ENCODE measurements around the gene FHL2. TPM values are rescaled to one million over a fixed set of nuclear protein-coding genes. Genes with fewer than 3 reads are reported as not detected.

Gene FHL2
- polyA plus RNA-seq, 1 donor (not counting 4 experiments of a cell fraction or from before 2014, with no cell fraction given), result 132 TPM

GRCh38 chr2:105399207-105399861 is 483 bp upstream of the FHL2 start:
- TF ChIP-seq EZH2 (IDR thresholded peaks at IDR 0.05; ENCODE audit: low read length) (no peak), CTCF (optimal IDR thresholded peaks at IDR 0.05 in 1 of 3, IDR thresholded peaks at IDR 0.05 in 1 of 3, conservative IDR thresholded peaks at IDR 0.05 in 1 of 3; ENCODE audit: extremely low read depth in 1 of 3, insufficient read depth in 2 of 3, low read length in 3 of 3) (no peak)
- Histone ChIP-seq H4K20me1 (ENCODE audit: control insufficient read depth, extremely low read depth, insufficient read depth, low read length) (peaks cover 18% of the 10 kb centered on the region), H3K4me1 (ENCODE audit: control insufficient read depth, extremely low read depth, insufficient read depth, low read length) (peaks cover 35% of the 10 kb centered on the region), H2AFZ (ENCODE audit: control insufficient read depth, low read length) (peak overlapping the region; percentile 42), H3K4me3 (ENCODE audit: control insufficient read depth in 2 of 3, extremely low read depth in 1 of 3, insufficient read depth in 2 of 3, low read depth in 1 of 3, low read length in 3 of 3) (peak overlapping the region in 2 of 3 experiments; percentile 28 to 99), H3K36me3 (ENCODE audit: control insufficient read depth in 2 of 2, extremely low read depth in 1 of 2, insufficient read depth in 2 of 2, low read length in 2 of 2) (peaks cover 6 to 14% of the 10 kb centered on the region in 2 experiments), H3K9me3 (ENCODE audit: control insufficient read depth, low read depth, low read length) (no peaks in the 10 kb centered on the region), H3K9ac (ENCODE audit: control insufficient read depth, extremely low read depth, insufficient read depth, low read length) (peak overlapping the region; percentile 98), H3K4me2 (ENCODE audit: control insufficient read depth, extremely low read depth, insufficient read depth, low read depth, low read length) (peak overlapping the region; percentile 50), H3K27me3 (ENCODE audit: control insufficient read depth, extremely low read depth, insufficient read depth, low read length) (no peaks in the 10 kb centered on the region), H3K27ac (ENCODE audit: control insufficient read depth, insufficient read depth, low read length) (peak overlapping the region; percentile 97), H3K79me2 (ENCODE audit: control insufficient read depth, insufficient read depth, low read length) (peaks cover 37% of the 10 kb centered on the region), H3K9me1 (ENCODE audit: control insufficient read depth, extremely low read depth, insufficient read depth, low read length) (peaks cover 9% of the 10 kb centered on the region)
- FAIRE-seq (no peak), DNase-seq (ENCODE audit: low read depth, low spot score) (no peak)
- dilution Hi-C loops (cut with MboI; ENCODE audit: extremely low pct_ligation_motif_present, low sequenced_read_pairs), result no loop called here

- peaks cover 9% of the 10 kb centered on the region for H3K9me1 ChIP-seq (ENCODE audit: control insufficient read depth, extremely low read depth, insufficient read depth, low read length)
- H3K4me1 ChIP-seq (ENCODE audit: control insufficient read depth, extremely low read depth, insufficient read depth, low read length), result peaks cover 26% of the 10 kb centered on the region
- peaks cover 21% of the 10 kb centered on the region for H4K20me1 ChIP-seq (ENCODE audit: control insufficient read depth, extremely low read depth, insufficient read depth, low read length)
- H2AFZ ChIP-seq (ENCODE audit: control insufficient read depth, low read length), result no peak overlapping the region
- H3K4me3 ChIP-seq (ENCODE audit: control insufficient read depth in 2 of 3, extremely low read depth in 1 of 3, insufficient read depth in 2 of 3, low read depth in 1 of 3, low read length in 3 of 3), result peak overlapping the region; percentile 66 to 99 (median 99)
- no peak for DNase-seq (ENCODE audit: low read depth, low spot score)
- TF ChIP-seq CTCF (optimal IDR thresholded peaks at IDR 0.05 in 1 of 3, IDR thresholded peaks at IDR 0.05 in 1 of 3, conservative IDR thresholded peaks at IDR 0.05 in 1 of 3; ENCODE audit: extremely low read depth in 1 of 3, insufficient read depth in 2 of 3, low read length in 3 of 3), result no peak
- no peak for TF ChIP-seq EZH2 (IDR thresholded peaks at IDR 0.05; ENCODE audit: low read length)
- H3K4me2 ChIP-seq (ENCODE audit: control insufficient read depth, extremely low read depth, insufficient read depth, low read depth, low read length), result peak overlapping the region; percentile 89
- H3K9me3 ChIP-seq (ENCODE audit: control insufficient read depth, low read depth, low read length), result no peaks in the 10 kb centered on the region
- peak overlapping the region; percentile 98 for H3K9ac ChIP-seq (ENCODE audit: control insufficient read depth, extremely low read depth, insufficient read depth, low read length)
- H3K79me2 ChIP-seq (ENCODE audit: control insufficient read depth, insufficient read depth, low read length), result peaks cover 51% of the 10 kb centered on the region
- H3K27ac ChIP-seq (ENCODE audit: control insufficient read depth, insufficient read depth, low read length), result peak overlapping the region; percentile 97
- H3K36me3 ChIP-seq (ENCODE audit: control insufficient read depth in 2 of 2, extremely low read depth in 1 of 2, insufficient read depth in 2 of 2, low read length in 2 of 2), result peaks cover 14 to 28% of the 10 kb centered on the region in 2 experiments
- no peak for FAIRE-seq
- H3K27me3 ChIP-seq (ENCODE audit: control insufficient read depth, extremely low read depth, insufficient read depth, low read length), result no peaks in the 10 kb centered on the region
- dilution Hi-C loops (cut with MboI; ENCODE audit: extremely low pct_ligation_motif_present, low sequenced_read_pairs), result no loop called here
These were observed 907 bp downstream of the FHL2 start for GRCh38 chr2:105397953-105398335.
